Measurements from ENCODE around the gene ASB18.

ASB18 gene

DNA sequence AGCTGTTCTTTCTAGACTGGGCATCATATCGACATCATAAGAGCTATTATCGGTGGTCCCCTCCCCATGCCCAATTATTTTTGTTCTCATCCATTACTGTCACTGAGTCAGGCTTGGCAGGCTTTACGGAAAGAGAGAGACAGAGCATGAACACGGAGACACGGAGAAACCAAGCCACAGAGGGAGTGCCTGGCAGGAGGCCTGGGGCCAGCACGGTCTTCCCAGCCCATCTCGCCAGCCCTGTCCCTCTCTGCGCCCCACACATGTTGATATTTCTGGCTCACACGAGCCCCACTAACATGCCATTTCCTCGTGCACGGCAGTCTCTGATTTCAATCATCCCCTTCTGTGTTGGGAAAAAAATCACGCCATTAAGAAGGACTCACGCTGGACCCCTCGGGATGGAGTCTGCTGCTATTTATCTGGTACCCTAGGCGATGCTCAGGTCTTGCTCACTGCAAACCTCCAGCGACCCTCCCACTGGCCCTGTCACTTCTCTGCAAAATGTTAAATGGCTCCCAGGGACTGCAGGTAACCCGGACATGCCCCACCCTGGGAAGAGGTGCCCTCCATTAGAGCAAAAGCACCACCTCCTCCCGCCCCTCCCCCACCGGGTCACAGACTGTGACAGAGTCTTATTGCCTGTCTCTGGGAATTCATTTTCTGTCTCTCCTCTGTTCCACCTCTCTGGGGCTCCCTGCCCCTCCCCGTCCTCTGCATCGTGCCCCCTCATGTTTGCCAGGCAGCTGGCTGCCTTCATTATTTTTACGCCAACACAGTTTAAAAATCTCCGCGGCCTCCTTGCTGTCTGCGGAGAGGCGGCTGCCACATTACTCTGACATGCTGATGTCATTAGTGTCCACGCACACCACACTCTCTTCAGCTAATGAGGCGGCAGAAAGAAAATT, 55.9 kb downstream of the ASB18 start:
- no peak for DNase-seq

DNA sequence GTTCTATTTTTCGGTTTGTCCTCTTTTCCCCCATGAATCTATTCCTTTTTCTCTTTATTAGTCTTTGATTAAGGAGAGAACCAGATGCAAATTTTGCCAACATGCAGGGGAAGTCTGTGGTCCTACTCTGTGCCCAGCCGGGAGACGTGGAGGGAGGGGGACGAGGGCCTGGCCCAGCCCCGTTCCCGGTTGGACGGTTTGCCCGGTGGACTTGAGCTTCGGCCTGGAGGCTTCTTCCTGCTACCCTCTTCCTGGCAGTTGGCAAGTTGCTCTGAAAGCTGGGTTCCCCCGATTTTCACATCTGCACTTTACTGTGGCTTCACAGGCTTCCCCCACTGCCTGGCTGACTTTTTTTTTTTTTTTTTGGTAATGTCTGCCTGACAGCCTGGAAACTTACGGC, 56.7 kb downstream of the ASB18 start:
- DNase-seq = no peak

DNA sequence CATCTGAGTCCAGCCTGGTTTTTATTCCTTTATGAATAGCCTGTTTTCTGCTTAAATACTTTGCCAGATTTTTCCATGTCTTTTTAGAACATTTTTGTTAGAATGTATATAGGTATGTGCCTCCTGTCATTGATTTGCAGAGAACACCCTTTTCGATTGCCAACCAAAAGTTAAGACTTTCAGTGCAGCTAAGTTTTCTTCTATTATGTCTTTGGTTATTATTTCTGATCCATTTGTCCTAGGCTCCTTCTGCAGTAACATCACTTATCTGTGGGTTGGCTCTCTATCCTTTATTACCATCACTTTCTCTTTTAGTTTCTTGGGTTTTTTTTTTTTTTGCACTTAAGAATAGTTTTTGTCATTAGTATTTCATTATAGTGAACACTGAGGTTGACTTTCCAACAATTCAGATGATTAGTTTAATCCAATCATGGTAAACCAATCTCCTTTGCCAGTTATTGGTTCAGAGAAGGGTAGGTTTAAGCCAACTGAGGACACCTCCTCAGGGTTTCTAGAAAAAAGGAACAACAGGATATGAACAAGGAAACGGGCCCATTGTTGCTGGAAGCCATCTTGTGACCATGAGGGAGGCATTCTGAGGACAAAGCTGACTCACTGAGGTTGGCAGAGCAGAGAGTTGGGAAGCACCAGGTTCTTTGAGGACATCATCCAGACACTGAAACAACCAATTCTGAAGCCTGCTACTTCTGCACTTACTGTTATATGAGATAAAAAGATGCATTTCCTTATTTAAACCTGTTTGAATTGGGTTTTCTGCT, 58.1 kb downstream of the ASB18 start:
- no peak for DNase-seq

DNA sequence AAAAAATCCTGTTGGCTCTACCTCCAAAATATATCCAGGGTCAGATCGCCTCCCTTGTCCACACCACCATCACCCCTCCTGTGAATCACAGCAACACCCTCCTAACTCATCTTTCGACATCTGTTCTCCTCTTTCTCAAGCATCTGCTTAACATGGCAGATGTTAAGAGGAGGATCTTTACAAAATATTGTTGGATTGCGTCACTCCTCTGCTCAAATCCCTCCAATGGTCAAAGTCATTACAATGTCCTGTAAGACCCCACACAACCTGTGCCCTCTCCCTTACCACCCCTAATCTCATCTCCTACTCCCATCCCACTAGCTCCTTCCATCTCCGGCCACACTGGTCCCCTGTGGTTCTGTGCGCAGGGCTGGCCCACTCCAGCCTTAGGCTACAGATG, 59.3 kb downstream of the ASB18 start:
- DNase-seq = no peak

DNA sequence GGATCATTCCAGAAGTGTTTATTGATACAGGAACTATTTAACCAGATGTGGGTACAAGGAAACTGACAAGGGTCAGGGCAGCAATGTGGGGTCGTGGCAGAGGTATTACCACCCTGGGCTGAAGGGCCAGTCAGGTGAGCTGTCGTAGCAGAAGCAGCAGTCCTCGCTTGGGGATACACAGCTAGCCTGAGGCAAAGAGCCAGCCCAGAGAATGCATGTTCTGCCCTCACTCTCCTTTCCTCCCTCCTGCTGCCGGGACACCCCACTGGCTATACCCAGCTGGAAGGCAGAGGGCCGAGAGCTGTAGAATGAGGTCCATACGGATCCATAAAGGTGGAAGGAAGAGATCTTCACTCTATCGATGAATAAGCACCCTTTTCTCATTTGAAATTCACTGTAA, 63.8 kb downstream of the ASB18 start:
- no peak for DNase-seq

DNA sequence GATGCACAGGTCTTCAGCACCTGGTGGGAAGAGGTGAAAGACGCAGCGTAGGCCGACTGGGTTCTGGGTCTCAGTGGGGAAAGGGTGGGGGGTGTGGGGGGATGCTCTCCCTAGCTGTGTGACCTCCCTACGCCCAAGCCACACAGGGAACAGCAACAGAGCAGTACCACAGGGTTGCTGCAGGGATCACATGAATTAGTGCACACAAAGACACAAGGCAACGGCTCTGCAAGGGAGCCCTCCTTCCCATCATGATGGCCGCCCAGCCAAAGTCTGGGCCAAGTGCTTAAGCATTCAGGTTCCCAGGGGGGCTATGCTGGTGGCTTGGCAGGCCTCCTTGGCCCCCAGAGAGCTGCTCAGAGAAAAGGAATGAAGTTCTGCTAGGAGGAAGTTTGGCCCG, 67.8 kb downstream of the ASB18 start:
- DNase-seq = no peak

DNA sequence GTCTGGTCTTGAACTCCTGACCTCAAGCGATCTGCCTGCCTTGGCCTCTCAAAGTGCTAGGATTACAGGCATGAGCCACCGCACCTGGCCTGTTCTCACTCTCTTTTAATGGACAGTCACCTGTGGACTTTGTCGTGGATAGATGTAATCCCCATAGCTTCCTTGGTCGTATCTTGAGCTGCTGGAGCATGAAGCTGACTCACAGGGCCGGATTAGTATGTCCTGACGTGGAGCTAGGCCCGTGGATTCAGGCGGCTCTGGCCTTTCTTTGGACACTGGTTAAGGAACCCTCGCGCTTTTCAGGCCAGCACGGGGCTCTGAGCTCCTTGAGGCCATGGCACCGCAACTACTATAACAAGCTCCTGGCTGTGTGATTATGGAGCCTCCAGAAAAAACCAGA, 68.5 kb downstream of the ASB18 start:
- DNase-seq = no peak

DNA sequence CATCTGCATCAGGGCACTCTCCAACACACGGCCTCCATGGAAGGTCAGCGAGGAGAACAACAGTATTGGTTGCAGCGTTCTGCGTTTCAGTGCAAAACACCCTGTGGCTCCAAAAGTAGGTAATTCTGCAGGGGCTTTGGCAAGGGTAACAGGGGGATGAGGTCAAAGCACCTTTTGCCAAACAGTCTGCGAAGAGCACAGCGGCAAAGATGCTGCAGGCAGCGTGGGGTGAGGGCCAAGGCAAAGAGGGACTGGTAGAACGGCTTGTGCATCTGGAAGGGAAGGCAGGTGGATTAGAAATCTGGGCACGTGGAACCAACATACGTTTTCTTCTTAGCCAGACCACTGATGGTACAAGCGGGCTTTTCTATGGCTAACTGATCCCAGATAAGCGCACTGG, 69.4 kb downstream of the ASB18 start:
- no peak for DNase-seq

DNA sequence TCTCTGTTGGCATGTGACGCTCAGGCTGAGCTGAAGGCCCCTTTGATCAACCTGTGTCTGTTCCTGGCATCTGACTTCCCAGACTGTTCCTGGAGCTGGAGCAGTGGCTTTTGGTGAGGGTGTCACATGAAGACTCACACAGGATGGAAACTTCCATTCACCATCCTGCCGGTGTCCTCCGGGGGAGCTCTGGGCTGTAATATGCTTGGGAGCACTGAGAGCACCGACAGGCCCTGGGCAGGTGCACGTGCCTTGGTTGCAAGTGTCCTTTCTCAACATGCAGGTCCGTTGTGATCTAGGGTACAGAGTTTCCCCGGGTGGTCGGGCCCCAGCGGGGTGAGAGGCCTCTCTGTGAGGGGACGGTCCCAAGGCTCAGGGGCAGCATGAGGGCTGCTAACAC, 71.2 kb downstream of the ASB18 start:
- no peak for DNase-seq

DNA sequence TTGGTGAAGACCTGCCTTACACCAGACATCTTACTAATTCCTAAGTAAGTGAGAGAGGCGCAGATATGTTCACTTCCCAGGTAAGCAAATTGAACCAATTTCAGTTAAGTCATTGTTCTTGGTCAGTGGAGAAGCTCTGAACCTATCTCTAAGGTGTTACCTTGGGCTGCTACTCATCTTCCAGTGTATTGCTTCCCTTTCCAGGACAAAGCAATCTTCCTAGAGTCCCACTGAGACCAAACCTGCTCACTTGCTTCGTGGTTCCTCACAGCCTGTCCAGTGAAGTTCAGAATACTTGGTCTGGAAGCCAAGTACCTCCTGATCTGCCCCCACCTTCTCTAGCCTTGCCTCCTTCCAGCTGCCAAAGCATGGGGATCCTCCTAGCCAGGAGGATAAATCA, 73.5 kb downstream of the ASB18 start:
- no peak for DNase-seq

DNA sequence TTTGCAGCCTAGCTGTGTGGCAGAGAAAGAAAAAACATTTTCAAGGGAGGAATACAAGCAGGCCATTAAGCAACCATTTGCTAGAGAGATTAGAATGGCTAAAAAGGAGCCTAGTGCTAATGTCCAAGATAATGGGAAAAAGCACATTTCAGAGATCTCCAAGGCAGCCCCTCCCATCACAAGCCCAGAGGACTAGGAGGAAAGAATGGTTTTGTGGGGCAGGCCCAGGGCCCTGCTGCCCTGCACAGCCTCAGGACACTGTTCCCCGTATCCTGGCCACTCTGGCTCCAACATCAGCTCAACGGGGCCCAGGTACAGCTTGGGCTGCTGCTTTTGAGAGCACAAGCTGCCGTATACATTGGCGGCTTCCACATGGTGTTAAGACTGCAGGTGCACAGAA, 79.5 kb downstream of the ASB18 start:
- DNase-seq = no peak

DNA sequence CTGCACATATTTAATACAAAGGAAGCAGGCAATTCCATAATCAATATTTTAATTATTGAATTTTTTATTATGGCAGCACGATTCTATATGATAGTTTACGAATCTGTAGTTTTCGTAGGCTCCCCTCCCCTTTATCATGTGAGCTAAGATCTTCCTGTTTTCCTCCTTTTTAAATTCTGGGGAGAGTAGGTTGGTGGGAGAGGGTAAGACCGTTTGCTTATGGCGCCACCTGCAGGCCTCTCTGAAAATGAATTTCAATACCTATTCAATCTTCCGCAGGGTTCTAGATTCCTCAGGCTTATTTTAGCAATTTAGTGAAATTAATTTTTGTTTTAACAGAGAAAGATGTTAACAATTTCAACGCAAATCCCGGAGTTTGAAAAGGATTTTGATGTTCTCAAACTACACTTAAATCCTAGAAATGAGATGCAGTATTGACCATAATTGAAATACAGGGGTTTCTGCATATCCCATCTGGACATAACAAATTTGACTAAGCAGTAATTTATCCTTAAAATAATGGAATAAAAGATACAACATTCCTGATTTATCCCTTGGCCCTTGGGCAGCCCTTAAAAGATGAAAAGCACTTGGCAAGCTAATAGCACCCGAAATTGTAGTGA, 83.3 kb downstream of the ASB18 start:
- DNase-seq = peak; percentile 83

DNA sequence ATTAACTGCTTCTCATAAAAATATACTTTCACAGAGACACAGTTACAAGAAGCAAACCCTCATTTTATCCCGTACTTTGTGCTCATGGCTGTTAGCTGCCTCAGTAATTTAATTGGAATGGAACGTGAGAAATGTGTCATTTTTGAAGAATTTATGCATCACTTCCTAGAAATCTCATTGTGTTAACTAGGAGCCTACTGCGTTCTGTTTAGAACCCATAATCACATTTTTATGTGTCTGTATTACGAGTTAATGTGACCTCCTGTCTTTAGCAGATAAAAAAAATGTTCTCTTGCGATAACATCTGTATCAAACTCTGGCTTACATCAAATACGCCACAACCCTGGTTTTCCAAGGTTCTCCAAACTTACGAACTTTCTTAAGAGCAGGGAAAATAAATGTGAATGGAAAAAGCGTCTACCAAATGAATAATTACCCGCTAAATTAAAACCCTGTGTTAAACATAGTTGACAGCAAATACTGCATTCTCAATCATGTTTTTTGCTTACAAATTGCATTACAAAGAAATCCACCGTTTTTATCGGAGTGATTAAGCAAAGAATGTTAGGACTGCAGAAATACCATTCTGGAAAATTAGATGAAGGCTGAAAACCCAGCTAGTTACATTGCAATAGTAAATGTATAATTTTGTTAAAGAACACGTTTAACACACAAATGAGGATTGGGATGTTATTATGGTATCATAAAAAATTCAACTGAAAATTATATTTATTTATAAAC, 84.0 kb downstream of the ASB18 start:
- peak; percentile 23 for DNase-seq

DNA sequence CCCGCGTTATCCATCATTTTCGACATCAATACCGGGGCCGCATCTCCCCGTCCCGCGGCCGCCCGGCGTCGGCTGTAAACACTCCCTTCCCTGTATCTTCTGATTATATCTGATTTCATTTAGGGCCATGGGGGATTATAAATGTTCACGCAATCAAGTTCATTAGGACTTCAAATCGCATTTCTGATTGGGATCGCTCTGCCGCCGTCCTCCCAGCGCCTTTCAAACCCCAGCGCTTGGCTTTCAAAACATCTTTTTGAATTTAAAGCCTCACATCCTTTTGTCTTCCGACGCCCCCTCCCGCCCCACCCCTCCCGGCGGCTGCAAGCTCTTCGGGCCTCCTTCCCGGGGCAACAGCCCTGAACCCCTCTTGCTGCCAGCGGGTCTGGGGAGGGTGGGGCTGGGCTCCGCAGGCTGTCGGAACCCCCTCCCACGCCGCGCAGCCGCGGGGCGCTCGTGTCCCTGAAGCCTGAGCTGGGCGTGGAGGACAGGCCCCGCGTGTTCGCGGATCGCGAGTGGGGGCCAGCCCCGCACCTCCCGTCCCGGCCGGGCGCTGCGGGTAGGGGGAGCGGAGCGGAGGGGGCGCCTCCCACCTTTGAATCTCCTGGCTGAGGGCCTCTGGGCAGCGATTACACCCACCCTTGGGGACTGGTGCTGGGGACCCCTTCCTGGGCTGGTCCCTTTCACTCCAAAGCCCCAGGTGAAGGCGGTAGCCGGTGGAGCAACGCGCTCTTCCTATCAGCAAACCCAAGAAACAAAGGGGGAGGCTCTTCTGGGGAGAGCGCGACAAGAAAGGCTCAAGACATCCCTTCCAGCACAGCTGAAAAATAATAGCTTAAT, 84.8 kb downstream of the ASB18 start:
- no peak for DNase-seq

DNA sequence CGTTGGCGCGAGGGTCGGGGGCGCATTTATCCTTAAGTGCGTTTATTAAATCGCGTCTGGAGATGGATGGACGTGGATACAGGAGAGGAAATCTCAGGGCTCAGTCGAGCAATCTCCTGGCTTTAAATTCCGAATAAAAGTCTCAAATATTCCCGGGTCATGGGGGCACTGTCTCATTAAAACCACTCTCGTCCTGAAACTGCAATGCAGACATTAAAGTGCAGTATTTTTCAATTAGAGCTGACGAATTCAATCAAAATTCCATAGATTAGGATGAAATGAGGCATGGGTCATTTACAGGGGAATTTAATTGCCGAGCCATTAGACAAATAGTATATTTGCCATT, 85.3 kb downstream of the ASB18 start:
- no peak for DNase-seq

DNA sequence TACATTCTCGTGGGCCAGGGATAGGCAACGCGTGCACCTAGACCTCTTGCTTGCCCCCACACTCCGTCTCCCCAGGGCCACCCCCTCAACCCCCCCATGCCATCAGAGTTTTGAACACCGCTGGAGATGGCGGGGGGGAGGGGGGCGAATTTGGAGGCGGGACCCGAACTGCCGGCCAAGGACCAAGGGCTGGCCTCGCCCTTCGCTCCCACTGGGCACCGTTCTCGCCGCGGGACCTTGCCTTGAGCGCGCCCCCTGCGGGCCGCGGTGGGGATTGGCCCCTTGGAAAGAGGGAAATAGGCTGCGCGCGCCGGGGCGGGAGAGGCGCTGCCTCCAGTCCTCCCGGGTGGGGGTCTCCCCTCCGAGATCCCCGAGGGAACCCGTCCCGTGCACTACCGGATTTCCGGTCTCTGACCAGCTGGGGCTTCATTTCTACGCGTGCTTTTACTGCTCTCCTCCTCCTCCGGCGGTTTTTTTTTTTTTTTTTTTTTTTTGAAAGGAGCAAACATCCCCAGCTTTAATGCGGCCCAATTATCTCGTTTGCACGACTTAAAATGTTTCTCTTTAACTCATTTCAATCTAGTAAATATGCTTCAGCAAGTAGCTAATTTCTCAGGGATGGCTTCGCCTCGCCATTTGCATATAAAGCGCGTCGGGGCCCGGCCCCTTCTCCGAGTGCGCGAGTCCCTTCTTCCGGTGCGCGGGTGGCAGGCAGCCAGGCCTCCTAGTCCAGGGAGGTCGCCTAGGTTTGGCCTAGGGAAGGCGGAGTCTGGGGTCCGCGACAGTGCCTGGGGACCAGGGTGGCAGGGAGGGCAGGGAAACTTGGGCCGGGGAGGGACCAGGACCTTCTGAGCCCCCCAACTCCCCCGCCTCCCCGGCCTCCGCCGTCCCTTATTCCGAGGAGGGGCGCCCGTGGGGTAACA, 86.0 kb downstream of the ASB18 start:
- DNase-seq = peak; percentile 66

DNA sequence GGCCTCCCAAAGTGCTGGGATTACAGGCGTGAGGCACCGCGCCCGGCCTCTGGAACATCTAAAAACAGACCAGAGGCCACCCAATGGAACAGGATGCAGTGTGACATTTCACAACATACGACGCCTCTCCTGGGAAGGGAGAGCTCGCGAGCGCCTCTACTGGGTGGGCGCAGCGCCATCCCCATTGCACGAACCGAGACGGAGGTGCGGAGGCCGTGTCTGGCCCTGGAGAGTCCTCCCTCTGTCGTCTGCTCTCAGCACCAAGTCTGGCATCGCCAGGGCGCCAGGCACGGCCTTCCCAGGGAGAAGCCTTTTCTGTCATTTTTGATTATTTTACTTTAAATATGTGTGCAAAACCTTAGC, 86.6 kb downstream of the ASB18 start:
- peak; percentile 2 for DNase-seq

DNA sequence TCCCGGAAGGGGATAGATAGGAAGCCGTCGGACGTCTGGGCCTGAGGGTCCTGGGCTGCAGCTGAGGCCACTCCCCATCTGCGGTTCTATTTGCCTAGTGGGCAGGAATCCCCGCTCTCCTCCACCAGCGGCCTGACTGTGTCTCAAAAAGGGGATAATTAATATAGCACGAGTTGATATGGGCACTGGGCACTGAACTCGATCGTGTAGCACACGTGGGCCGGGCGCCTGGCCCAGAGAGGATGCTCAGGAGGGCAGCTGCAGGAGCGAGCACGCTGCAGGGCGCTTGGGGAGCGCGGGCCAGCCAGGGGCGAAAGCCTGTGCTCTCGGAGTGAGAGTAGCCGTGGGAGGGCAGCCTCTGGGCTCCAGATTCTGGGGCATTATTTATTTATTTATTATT, 87.3 kb downstream of the ASB18 start:
- no peak for DNase-seq

DNA sequence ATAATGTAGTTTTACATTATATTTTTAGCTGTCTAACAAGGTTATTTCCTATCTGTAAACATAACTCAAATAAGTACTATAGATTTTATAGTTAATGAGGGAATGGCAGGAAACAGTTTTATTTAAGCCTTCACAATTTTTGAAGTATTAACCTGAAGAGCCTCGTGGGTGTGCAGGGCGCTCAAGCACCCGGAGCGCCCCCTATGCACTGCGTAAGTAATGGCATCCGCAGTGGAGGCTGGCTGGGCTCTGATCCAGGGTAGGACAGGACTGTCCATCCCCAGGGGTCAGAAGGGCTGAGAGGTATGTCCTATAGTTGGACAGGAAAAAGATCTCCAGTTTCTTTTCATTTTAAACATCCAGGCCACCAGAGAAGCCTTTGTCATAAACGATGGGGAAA, 87.8 kb downstream of the ASB18 start:
- DNase-seq = peak; percentile 64

DNA sequence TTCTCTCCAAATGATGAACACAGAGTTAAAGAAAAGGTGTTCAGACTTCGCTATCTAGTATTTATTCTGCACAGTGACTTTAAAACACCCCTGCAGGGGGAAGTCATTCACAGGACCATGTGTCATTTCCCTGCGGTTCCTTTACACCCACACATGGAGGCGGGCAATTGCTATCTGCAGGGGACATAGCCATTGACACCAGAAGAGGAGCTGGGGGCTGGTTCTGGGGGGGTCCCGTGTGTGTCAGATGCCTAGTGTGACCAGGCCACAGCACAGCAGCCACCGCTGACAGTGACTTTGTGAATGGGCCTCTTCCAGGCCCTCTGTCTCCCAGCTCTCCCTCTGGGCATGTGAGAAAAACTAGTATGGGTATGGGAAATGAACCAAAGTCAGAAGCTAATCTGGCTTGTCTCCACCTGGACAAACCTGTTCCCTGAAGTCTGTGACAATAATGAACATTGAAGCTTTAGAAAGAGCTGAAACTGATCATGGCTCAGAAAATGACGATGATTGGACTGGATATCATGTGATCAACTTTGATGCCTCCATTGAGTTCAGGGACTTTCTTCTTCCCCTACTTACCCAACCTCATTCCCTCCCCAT, 88.6 kb downstream of the ASB18 start:
- peak; percentile 53 for DNase-seq

All from OCI-M1 (cell line).